HepG2 (cell line): ENCODE data around the gene MEI1. TPM values are rescaled to one million over a fixed set of nuclear protein-coding genes. Genes with fewer than 3 reads are reported as not detected.

Experiments used
- RAD21 ChIP-seq: fragments of 450-650 bp; formaldehyde crosslinking; IDR thresholded peaks from 2 replicates; pipeline ENCODE4 v1.5.0; 2020; ENCODE audit warnings: mild to moderate bottlenecking
- RERE ChIP-seq: IDR thresholded peaks from 2 replicates; pipeline ENCODE4 v1.6.1; 2016; ENCODE audit warnings: low read depth, missing genetic modification reagents, missing compliant biosample characterization
- SMC3 ChIP-seq: IDR thresholded peaks from 2 replicates; pipeline ENCODE4 v1.6.1; 2011; ENCODE audit warnings: low read length, improper control_type of control experiment
- XRCC5 ChIP-seq: fragments of 200-400 bp; formaldehyde crosslinking; optimal IDR thresholded peaks from 2 replicates; pipeline ENCODE3; 2017; ENCODE audit warnings: mild to moderate bottlenecking, low read length
- polyA plus RNA-seq, 8 experiments: library from polyadenylated mRNA; depleted of rRNA in 3 of 8; stranded (reverse) in 7 of 8; unstranded in 1 of 8; fragments of >200 nt; fragmentation: Illumina TruSeq in 4 of 8; extraction: Trizol in 4 of 8; gene quantifications; 2 replicates each; pipeline versions ENCODE4 v1.2.1 to v1.2.3, GENCODE V29; 2011 to 2016; ENCODE audit warnings: low read depth in 4 of 8, missing spikeins in 1 of 8, mixed read lengths in 1 of 8; ENCODE audit not compliant: insufficient read depth in 1 of 8
- total RNA-seq, 5 experiments: library from RNA; depleted of rRNA; stranded (reverse); fragments of >200 nt; fragmentation: Illumina TruSeq; extraction: Trizol; gene quantifications; 2 replicates each; pipeline ENCODE4 v1.2.3, GENCODE V29; 2016; ENCODE audit warnings: low read depth in 1 of 5

Gene MEI1
- total and polyA plus RNA-seq, 2 of the 13 experiments (the other 11 are each of a cell fraction or from before 2014, with no cell fraction given): 0.75 to 1.9 TPM

GRCh38 chr22:41746567-41747400 lies 47.5 kb downstream of the MEI1 start (continued):
- no peak for TF ChIP-seq RERE (CRISPR knock-in tag)
- TF ChIP-seq XRCC5: peak; percentile 69
- peak; percentile 72 for TF ChIP-seq SMC3
- TF ChIP-seq RAD21 (CRISPR knock-in tag): peak; percentile 60
